HG03457 (cell line): ENCODE measurements around the gene PEPD.

Experiments
- ATAC-seq: cut with Tn5 transposase; IDR thresholded peaks from one replicate; pipeline ENCODE4 v1.9.1; 2021; ENCODE audit warnings: moderate number of reproducible peaks; ENCODE audit not compliant: unreplicated experiment

Gene PEPD

GRCh38 chr19:33442706-33443105, 78.9 kb downstream of the PEPD start:
- no peak for ATAC-seq

GRCh38 chr19:33441828-33442227, 79.8 kb downstream of the PEPD start:
- ATAC-seq: no peak

GRCh38 chr19:33441277-33441699, 80.3 kb downstream of the PEPD start:
- ATAC-seq: no peak

- no peak for ATAC-seq
These were observed 80.9 kb downstream of the PEPD start for GRCh38 chr19:33440682-33441081.

GRCh38 chr19:33440241-33440640, 81.3 kb downstream of the PEPD start:
- no peak for ATAC-seq

- no peak for ATAC-seq
These were observed 82.4 kb downstream of the PEPD start for GRCh38 chr19:33438987-33439781.

GRCh38 chr19:33437821-33438671, 83.5 kb downstream of the PEPD start:
- no peak for ATAC-seq

- ATAC-seq: no peak
These were observed 84.2 kb downstream of the PEPD start for GRCh38 chr19:33437393-33437820.

GRCh38 chr19:33436360-33437345, 84.9 kb downstream of the PEPD start:
- ATAC-seq: no peak

- ATAC-seq: no peak
These were observed 85.8 kb downstream of the PEPD start for GRCh38 chr19:33435706-33436359.

- no peak for ATAC-seq
These were observed 86.5 kb downstream of the PEPD start for GRCh38 chr19:33434886-33435705.

GRCh38 chr19:33434069-33434885, 87.3 kb downstream of the PEPD start:
- no peak for ATAC-seq

- no peak for ATAC-seq
These were observed 89.0 kb downstream of the PEPD start for GRCh38 chr19:33432446-33433170.

GRCh38 chr19:33432015-33432414, 89.6 kb downstream of the PEPD start:
- ATAC-seq: no peak

GRCh38 chr19:33430674-33431277, 90.8 kb downstream of the PEPD start:
- no peak for ATAC-seq

GRCh38 chr19:33429891-33430673, 91.5 kb downstream of the PEPD start:
- ATAC-seq: no peak

- ATAC-seq: no peak
These were observed 92.9 kb downstream of the PEPD start for GRCh38 chr19:33428627-33429125.
